MV-4-11 (cell line): ENCODE results near the gene CCDC142.

ENCODE experiments used
- DNase-seq: peaks from one replicate; lab custom pipeline; 2025; lab: John Stamatoyannopoulos, UW

CCDC142 gene

GRCh38 chr2:74482801-74483674 is at the start of gene CCDC142, which contains the start of gene TTC31:
Gene CCDC142, minus strand, starts transcription at chr2:74482998. Its CDS starts 161 bp downstream, at chr2:74482837.
Gene TTC31, plus strand, starts transcription at chr2:74483081. Its CDS starts 15 bp downstream, at chr2:74483096.
- peak; percentile 93 for DNase-seq

GRCh38 chr2:74532222-74532621 is 49.4 kb upstream of the CCDC142 start:
- peak; percentile 68 for DNase-seq

GRCh38 chr2:74531666-74532065 is 48.9 kb upstream of the CCDC142 start:
- no peak for DNase-seq

- DNase-seq, result peak; percentile 33
Measured at GRCh38 chr2:74530239-74531187, 47.7 kb upstream of the CCDC142 start.

- peak; percentile 97 for DNase-seq
Measured at GRCh38 chr2:74529357-74530238, 46.8 kb upstream of the CCDC142 start, which contains the start of the genes AUP1 and HTRA2. Gene AUP1, minus strand, starts transcription at chr2:74529706. Its CDS starts 77 bp downstream, at chr2:74529629. Gene HTRA2, plus strand, starts transcription at chr2:74529933. Its CDS starts 74 bp downstream, at chr2:74530007.

- no peak for DNase-seq
Measured at GRCh38 chr2:74528600-74529356, 46.0 kb upstream of the CCDC142 start.

- no peak for DNase-seq
Measured at GRCh38 chr2:74527741-74528140, 44.9 kb upstream of the CCDC142 start.

- no peak for DNase-seq
Measured at GRCh38 chr2:74526649-74527230, 43.9 kb upstream of the CCDC142 start.

GRCh38 chr2:74525717-74526648 is 43.2 kb upstream of the CCDC142 start, which contains the start of gene DQX1:
Gene DQX1, minus strand, starts transcription at chr2:74526231. Its CDS starts 502 bp downstream, at chr2:74525729.
- DNase-seq, result peak; percentile 98

GRCh38 chr2:74524955-74525716 is 42.3 kb upstream of the CCDC142 start:
- no peak for DNase-seq

- DNase-seq, result no peak
Measured at GRCh38 chr2:74524005-74524404, 41.2 kb upstream of the CCDC142 start.

GRCh38 chr2:74522516-74522915 is 39.7 kb upstream of the CCDC142 start:
- no peak for DNase-seq

GRCh38 chr2:74516650-74517049 is 33.9 kb upstream of the CCDC142 start:
- no peak for DNase-seq

GRCh38 chr2:74515981-74516633 is 33.3 kb upstream of the CCDC142 start:
- no peak for DNase-seq

GRCh38 chr2:74515271-74515980 is 32.6 kb upstream of the CCDC142 start:
- DNase-seq, result no peak

- DNase-seq, result no peak
Measured at GRCh38 chr2:74514368-74515270, 31.8 kb upstream of the CCDC142 start, which contains the start of gene TLX2. Gene TLX2, plus strand, starts transcription at chr2:74514450. Its CDS starts 357 bp downstream, at chr2:74514807.
